ENCODE data around the gene RAB3IL1.

- TF ChIP-seq CTCF (IDR thresholded peaks at IDR 0.05) = no peak
- TF ChIP-seq POLR2AphosphoS5 (IDR thresholded peaks at IDR 0.05) = no peak
- TF ChIP-seq POLR2A (IDR thresholded peaks at IDR 0.05) = no peak
Observed at GRCh38 chr11:61888590-61888989, 28.8 kb downstream of the RAB3IL1 start.
